H9 (cell line): ENCODE results near the gene LECT2. TPM values are rescaled to one million over a fixed set of nuclear protein-coding genes. Genes with fewer than 3 reads are reported as not detected.

Experiments used
- DNase-seq: peaks from one replicate; pipeline ENCODE4 v3.0.0-alpha.2; 2017
- H2AFZ ChIP-seq: one replicate; pipeline ENCODE4 v1.6.1; 2013; ENCODE audit warnings: mild to moderate bottlenecking, low read length, control low read depth, moderate library complexity
- H2AK5ac ChIP-seq: 2 replicates; pipeline ENCODE4 v1.6.1; 2013; ENCODE audit warnings: low read length, control low read depth, mixed read lengths; ENCODE audit not compliant: insufficient read length
- H2BK120ac ChIP-seq: one replicate; pipeline ENCODE4 v1.6.1; 2013; ENCODE audit warnings: low read depth, mild to moderate bottlenecking, low read length, control low read depth, inconsistent platforms; ENCODE audit not compliant: poor library complexity, severe bottlenecking
- H2BK12ac ChIP-seq: 2 replicates; pipeline ENCODE4 v1.6.1; 2013; ENCODE audit warnings: low read length, control low read depth, mixed read lengths, low read depth; ENCODE audit not compliant: insufficient read length
- H2BK15ac ChIP-seq: 2 replicates; pipeline ENCODE4 v1.6.1; 2013; ENCODE audit warnings: low read depth, low read length, control low read depth
- H2BK20ac ChIP-seq: one replicate; pipeline ENCODE4 v1.6.1; 2013; ENCODE audit warnings: low read depth, mild to moderate bottlenecking, low read length, control low read depth, inconsistent platforms; ENCODE audit not compliant: poor library complexity, severe bottlenecking
- H2BK5ac ChIP-seq: 2 replicates; pipeline ENCODE4 v1.6.1; 2013; ENCODE audit warnings: low read length, control low read depth, mixed read lengths; ENCODE audit not compliant: insufficient read length
- H3K14ac ChIP-seq: 2 replicates; pipeline ENCODE4 v1.6.1; 2013; ENCODE audit warnings: low read length, control low read depth; ENCODE audit not compliant: insufficient read depth
- H3K18ac ChIP-seq: 2 replicates; pipeline ENCODE4 v1.6.1; 2013; ENCODE audit warnings: low read depth, mild to moderate bottlenecking, mixed read lengths, low read length, control low read depth; ENCODE audit not compliant: insufficient read length
- H3K23ac ChIP-seq: 2 replicates; pipeline ENCODE4 v1.6.1; 2013; ENCODE audit warnings: low read length, control low read depth, mixed read lengths, low read depth; ENCODE audit not compliant: insufficient read length
- H3K23me2 ChIP-seq: 2 replicates; pipeline ENCODE4 v1.6.1; 2013; ENCODE audit warnings: low read depth, mild to moderate bottlenecking, mixed read lengths, low read length, control low read depth; ENCODE audit not compliant: insufficient read length, poor library complexity, severe bottlenecking
- H3K27ac ChIP-seq: 2 replicates; pipeline ENCODE4 v1.5.1; 2013; ENCODE audit warnings: low read length, control low read depth, mixed read lengths, low read depth; ENCODE audit not compliant: insufficient read length
- H3K27me3 ChIP-seq: 2 replicates; pipeline ENCODE4 v1.6.1; 2013; ENCODE audit warnings: low read length, control low read depth, inconsistent platforms; ENCODE audit not compliant: insufficient read depth
- H3K4ac ChIP-seq: 2 replicates; pipeline ENCODE4 v1.6.1; 2013; ENCODE audit warnings: low read depth, mild to moderate bottlenecking, control low read depth, inconsistent platforms, low read length, moderate library complexity
- H3K4me1 ChIP-seq: 2 replicates; pipeline ENCODE4 v1.6.1; 2013; ENCODE audit warnings: low read length, control low read depth, inconsistent platforms; ENCODE audit not compliant: insufficient read depth
- H3K4me2 ChIP-seq: 2 replicates; pipeline ENCODE4 v1.6.1; 2013; ENCODE audit warnings: low read length, control low read depth, mixed read lengths; ENCODE audit not compliant: insufficient read length, insufficient read depth
- H3K56ac ChIP-seq: 2 replicates; pipeline ENCODE4 v1.6.1; 2013; ENCODE audit warnings: low read depth, mild to moderate bottlenecking, mixed read lengths, low read length, control low read depth; ENCODE audit not compliant: insufficient read length
- H3K79me1 ChIP-seq: 2 replicates; pipeline ENCODE4 v1.6.1; 2013; ENCODE audit warnings: low read depth, mild to moderate bottlenecking, moderate library complexity, low read length, control low read depth, inconsistent platforms; ENCODE audit not compliant: insufficient read depth, poor library complexity, severe bottlenecking
- H3K79me2 ChIP-seq: 2 replicates; pipeline ENCODE4 v1.6.1; 2013; ENCODE audit warnings: low read length, control low read depth, inconsistent platforms; ENCODE audit not compliant: insufficient read depth
- H3K9ac ChIP-seq: 2 replicates; pipeline ENCODE4 v1.6.1; 2013; ENCODE audit warnings: low read length, control low read depth, mixed read lengths; ENCODE audit not compliant: insufficient read length; ENCODE audit errors: extremely low read depth
- H3K9me3 ChIP-seq: one replicate; pipeline ENCODE4 v1.6.1; 2013; ENCODE audit warnings: low read depth, low read length, inconsistent platforms; ENCODE audit not compliant: control insufficient read depth
- H3T11ph ChIP-seq: one replicate; pipeline ENCODE4 v1.6.1; 2013; ENCODE audit warnings: mild to moderate bottlenecking, low read length, control low read depth, inconsistent platforms
- H4K20me1 ChIP-seq: one replicate; pipeline ENCODE4 v1.6.1; 2013; ENCODE audit not compliant: control insufficient read depth, insufficient read length, insufficient read depth
- H4K5ac ChIP-seq: 2 replicates; pipeline ENCODE4 v1.6.1; 2013; ENCODE audit warnings: low read depth, mild to moderate bottlenecking, mixed read lengths, low read length, control low read depth; ENCODE audit not compliant: insufficient read length
- H4K8ac ChIP-seq: replicated peaks from 2 replicates; pipeline ENCODE4 v1.6.1; 2013; ENCODE audit warnings: low read length, control low read depth, mixed read lengths, low read depth; ENCODE audit not compliant: insufficient read length
- H4K91ac ChIP-seq: 2 replicates; pipeline ENCODE4 v1.6.1; 2013; ENCODE audit warnings: low read depth, mild to moderate bottlenecking, moderate library complexity, mixed read lengths, low read length, control low read depth; ENCODE audit not compliant: insufficient read length
- H3K27ac Mint-ChIP-seq, 3 experiments: 2 replicates in 2 of 3; 3 replicates in 1 of 3; pipeline ENCODE4 v1.8.0; 2020 to 2021; ENCODE audit warnings: mixed read lengths in 3 of 3, mild to moderate bottlenecking in 1 of 3, moderate library complexity in 1 of 3
- H3K27me3 Mint-ChIP-seq: 2 replicates; pipeline ENCODE4 v1.8.0; 2021; ENCODE audit warnings: low read depth, mild to moderate bottlenecking, moderate library complexity, mixed read lengths
- H3K36me3 Mint-ChIP-seq, 3 experiments: 2 replicates in 2 of 3; 3 replicates in 1 of 3; pipeline ENCODE4 v1.8.0; 2020 to 2021; ENCODE audit warnings: low read depth in 3 of 3, mixed read lengths in 3 of 3; ENCODE audit not compliant: insufficient read depth in 1 of 3
- H3K4me1 Mint-ChIP-seq, 2 experiments: 2 replicates each; pipeline ENCODE4 v1.8.0; 2020; ENCODE audit warnings: mixed read lengths in 2 of 2
- H3K4me3 Mint-ChIP-seq, 2 experiments: 2 replicates in 1 of 2; 3 replicates in 1 of 2; pipeline ENCODE4 v1.8.0; 2020 to 2021; ENCODE audit warnings: mild to moderate bottlenecking in 2 of 2, mixed read lengths in 2 of 2, moderate library complexity in 1 of 2
- H3K9me3 Mint-ChIP-seq, 2 experiments: 2 replicates in 1 of 2; 3 replicates in 1 of 2; pipeline ENCODE4 v1.8.0; 2020; ENCODE audit warnings: mild to moderate bottlenecking in 2 of 2, mixed read lengths in 2 of 2, moderate library complexity in 1 of 2
- CTCF ChIP-seq: fragments of 200-600 bp; sonication (generic); conservative IDR thresholded peaks from 3 replicates; pipeline ENCODE4 v1.8.0; 2021; ENCODE audit warnings: antibody characterized with exemption, mild to moderate bottlenecking
- WGBS: extraction: QIAGEN DNeasy Blood & Tissue Kit; methylation state at CpG from one replicate; pipeline ENCODE4 v1.1.7; 2013; ENCODE audit warnings: missing lambda C conversion rate, low lambda C conversion rate, mixed read lengths; ENCODE audit not compliant: insufficient read length; ENCODE audit errors: extremely low coverage; 5-methylcytosine and 5-hydroxymethylcytosine counted together
- total RNA-seq: library from RNA; stranded (reverse); gene quantifications from 2 replicates; pipeline ENCODE4 v1.2.1, GENCODE V29; 2021

LECT2 gene
- total RNA-seq, 1 experiment from 2014 or later = not detected

- Histone ChIP-seq H3K9ac (no peak overlapping the region), H3K4ac (no peak overlapping the region), H2BK120ac (no peak overlapping the region), H2AFZ (no peak overlapping the region), H4K91ac (no peak overlapping the region), H2BK15ac (no peak overlapping the region), H4K8ac (no peak overlapping the region), H3K23ac (no peak overlapping the region), H3K27ac (no peak overlapping the region), H2BK20ac (no peak overlapping the region), H3K79me1 (no peaks in the 10 kb centered on the region), H3K4me2 (no peak overlapping the region), H3K14ac (no peak overlapping the region), H3T11ph (no peak overlapping the region), H3K27me3 (no peaks in the 10 kb centered on the region), H3K9me3 (no peaks in the 10 kb centered on the region), H3K23me2 (no peaks in the 10 kb centered on the region), H4K5ac (no peak overlapping the region), H4K20me1 (no peaks in the 10 kb centered on the region), H3K79me2 (no peaks in the 10 kb centered on the region), H3K56ac (no peak overlapping the region), H2AK5ac (no peak overlapping the region), H3K4me1 (no peaks in the 10 kb centered on the region), H3K18ac (no peak overlapping the region), H2BK5ac (no peak overlapping the region), H2BK12ac (no peak overlapping the region)
- Mint-ChIP-seq H3K27me3 (peaks cover 42% of the 10 kb centered on the region), H3K4me3 (no peak overlapping the region), H3K36me3 (no peaks in the 10 kb centered on the region), H3K27ac (no peak overlapping the region), H3K4me1 (no peaks in the 10 kb centered on the region), H3K9me3 (no peaks in the 10 kb centered on the region)
- TF ChIP-seq CTCF = no peak
- no CpG with 5 or more reads among the region's 3 CpGs for WGBS
- no peak for DNase-seq
These were observed 53.1 kb downstream of the LECT2 start for GRCh38 chr5:135901633-135902032.
